WTC11 (cell line): ENCODE measurements around the gene PARD3B. TPM values are rescaled to one million over a fixed set of nuclear protein-coding genes. Genes with fewer than 3 reads are reported as not detected.

ENCODE experiments used
- ATAC-seq: fragments of 200-7000 bp; cut with Tn5 transposase; 2 replicates; pipeline ENCODE4 v1.10.0; 2021; ENCODE audit warnings: mild to moderate bottlenecking, moderate library complexity
- CTCF ChIA-PET: fragments of 300-600 bp; sonication (Branson Sonifier 250); formaldehyde crosslinking; loops from one replicate; lab custom pipeline; 2021; ENCODE audit warnings: antibody characterized with exemption; lab: Charles Lee
- POLR2A ChIA-PET: fragments of 350-600 bp; sonication (Branson Sonifier 250); formaldehyde crosslinking; loops from one replicate; lab custom pipeline; 2021; ENCODE audit warnings: antibody characterized with exemption; lab: Charles Lee
- DNase-seq: peaks from one replicate; pipeline ENCODE4 v3.0.0; 2021; ENCODE audit warnings: low spot score
- H3K27ac Mint-ChIP-seq: 2 replicates; pipeline ENCODE4 v1.8.0; 2021; ENCODE audit warnings: mixed read lengths
- H3K27me3 Mint-ChIP-seq: 2 replicates; pipeline ENCODE4 v1.8.0; 2021; ENCODE audit warnings: low read depth, mild to moderate bottlenecking, moderate library complexity, mixed read lengths
- H3K36me3 Mint-ChIP-seq: 2 replicates; pipeline ENCODE4 v1.8.0; 2021; ENCODE audit warnings: mixed read lengths
- H3K4me1 Mint-ChIP-seq: 2 replicates; pipeline ENCODE4 v1.8.0; 2022; ENCODE audit warnings: mixed read lengths
- H3K4me3 Mint-ChIP-seq: 2 replicates; pipeline ENCODE4 v1.8.0; 2021; ENCODE audit warnings: mild to moderate bottlenecking, moderate library complexity, mixed read lengths
- H3K9me3 Mint-ChIP-seq: 2 replicates; pipeline ENCODE4 v1.8.0; 2021; ENCODE audit warnings: mixed read lengths
- ARID4B ChIP-seq: sonication (generic); formaldehyde crosslinking; IDR thresholded peaks from 2 replicates; pipeline ENCODE4 v1.8.0; 2023; ENCODE audit warnings: missing genetic modification reagents, mild to moderate bottlenecking, borderline replicate concordance
- CREB1 ChIP-seq: sonication (generic); formaldehyde crosslinking; IDR thresholded peaks from 2 replicates; pipeline ENCODE4 v1.8.0; 2023; ENCODE audit warnings: mild to moderate bottlenecking, missing genetic modification reagents
- ETV6 ChIP-seq: sonication (generic); formaldehyde crosslinking; IDR thresholded peaks from 2 replicates; pipeline ENCODE4 v1.8.1; 2022; ENCODE audit warnings: mild to moderate bottlenecking, missing genetic modification reagents
- FOXJ3 ChIP-seq: sonication (generic); formaldehyde crosslinking; IDR thresholded peaks from 2 replicates; pipeline ENCODE4 v1.9.0; 2021; ENCODE audit warnings: missing genetic modification reagents, mild to moderate bottlenecking, borderline replicate concordance
- GABPB1 ChIP-seq: sonication (generic); formaldehyde crosslinking; IDR thresholded peaks from 2 replicates; pipeline ENCODE4 v1.8.1; 2023; ENCODE audit warnings: mild to moderate bottlenecking, missing genetic modification reagents
- GTF2I ChIP-seq: fragments of 250-450 bp; sonication (Bioruptor Pico); conservative IDR thresholded peaks from 2 replicates; pipeline ENCODE4 v1.4.0; 2021; ENCODE audit warnings: mild to moderate bottlenecking
- HMGA2 ChIP-seq: fragments of 250-450 bp; sonication (Bioruptor Pico); IDR thresholded peaks from 2 replicates; pipeline ENCODE4 v1.4.0; 2021; ENCODE audit warnings: mild to moderate bottlenecking, moderate library complexity
- JAZF1 ChIP-seq: fragments of 250-450 bp; sonication (Bioruptor Pico); IDR thresholded peaks from 2 replicates; pipeline ENCODE4 v1.9.0; 2021; ENCODE audit warnings: moderate library complexity, mild to moderate bottlenecking, inconsistent platforms
- JUN ChIP-seq: sonication (generic); formaldehyde crosslinking; IDR thresholded peaks from 2 replicates; pipeline ENCODE4 v1.8.0; 2023; ENCODE audit warnings: mild to moderate bottlenecking, missing genetic modification reagents
- MXD4 ChIP-seq: fragments of 250-450 bp; sonication (Bioruptor Pico); IDR thresholded peaks from 2 replicates; pipeline ENCODE4 v1.8.0; 2021; ENCODE audit warnings: mild to moderate bottlenecking, moderate library complexity, borderline replicate concordance
- NFE2L1 ChIP-seq: sonication (generic); formaldehyde crosslinking; IDR thresholded peaks from 2 replicates; pipeline ENCODE4 v1.8.1; 2023; ENCODE audit warnings: missing genetic modification reagents
- NFYB ChIP-seq: sonication (generic); formaldehyde crosslinking; conservative IDR thresholded peaks from 2 replicates; pipeline ENCODE4 v1.8.0; 2022; ENCODE audit warnings: low read depth, missing genetic modification reagents
- PRRX2 ChIP-seq: fragments of 250-450 bp; sonication (Bioruptor Pico); IDR thresholded peaks from 2 replicates; pipeline ENCODE4 v1.8.0; 2021; ENCODE audit warnings: mild to moderate bottlenecking
- STAT6 ChIP-seq: sonication (generic); formaldehyde crosslinking; conservative IDR thresholded peaks from 2 replicates; pipeline ENCODE4 v1.8.1; 2023; ENCODE audit warnings: mild to moderate bottlenecking, low read depth, missing genetic modification reagents, moderate library complexity
- TEAD1 ChIP-seq: sonication (generic); formaldehyde crosslinking; IDR thresholded peaks from 2 replicates; pipeline ENCODE4 v1.8.0; 2022; ENCODE audit warnings: mild to moderate bottlenecking, missing genetic modification reagents
- USF2 ChIP-seq: sonication (generic); formaldehyde crosslinking; IDR thresholded peaks from 2 replicates; pipeline ENCODE4 v1.8.1; 2023; ENCODE audit warnings: mild to moderate bottlenecking, missing genetic modification reagents, moderate library complexity
- ZNF396 ChIP-seq: fragments of 250-450 bp; sonication (Bioruptor Pico); IDR thresholded peaks from 2 replicates; pipeline ENCODE4 v1.8.0; 2021; ENCODE audit warnings: mild to moderate bottlenecking, moderate library complexity, borderline replicate concordance
- ZNF671 ChIP-seq: fragments of 250-450 bp; sonication (Bioruptor Pico); IDR thresholded peaks from 2 replicates; pipeline ENCODE4 v1.8.0; 2021; ENCODE audit warnings: mild to moderate bottlenecking
- total RNA-seq: library from RNA; stranded (reverse); gene quantifications from 3 replicates; pipeline ENCODE4 v1.2.3, GENCODE V29; 2021

Gene PARD3B
- total RNA-seq, 1 experiment from 2014 or later, result 5.6 TPM

- TF ChIP-seq JAZF1 (CRISPR knock-in tag) (no peak), HMGA2 (CRISPR knock-in tag) (no peak), PRRX2 (no peak), STAT6 (CRISPR knock-in tag) (no peak), ZNF396 (CRISPR knock-in tag) (no peak), NFE2L1 (CRISPR knock-in tag) (no peak), USF2 (CRISPR knock-in tag) (no peak), ETV6 (CRISPR knock-in tag) (no peak), GABPB1 (CRISPR knock-in tag) (no peak), JUN (CRISPR knock-in tag) (no peak), NFYB (CRISPR knock-in tag) (no peak), FOXJ3 (CRISPR knock-in tag) (no peak), ARID4B (no peak), TEAD1 (CRISPR knock-in tag) (no peak), GTF2I (CRISPR knock-in tag) (no peak), CREB1 (CRISPR knock-in tag) (no peak), MXD4 (no peak), ZNF671 (CRISPR knock-in tag) (no peak)
- H3K9me3 Mint-ChIP-seq, result peaks cover under 1% of the 10 kb centered on the region
- CTCF ChIA-PET, result interaction anchor here (1.1 kb wide), 1 partner anchor 99 kb away, joined by 3 read pairs; no protein-coding TSS in a partner anchor
- H3K27ac Mint-ChIP-seq, result no peak overlapping the region
- no peak for ATAC-seq
- H3K36me3 Mint-ChIP-seq, result no peaks in the 10 kb centered on the region; the same call in 1 of the 2 replicates
- no peak overlapping the region for H3K4me3 Mint-ChIP-seq
- H3K4me1 Mint-ChIP-seq, result peaks cover 3% of the 10 kb centered on the region; the same call in 1 of the 2 replicates
- H3K27me3 Mint-ChIP-seq, result no peaks in the 10 kb centered on the region
- POLR2A ChIA-PET, result no interaction called here
- DNase-seq, result no peak
Measured at GRCh38 chr2:205582366-205582765, 1037.1 kb downstream of the PARD3B start.

- Mint-ChIP-seq H3K9me3 (no peaks in the 10 kb centered on the region), H3K27ac (no peak overlapping the region), H3K36me3 (no peaks in the 10 kb centered on the region), H3K4me3 (no peak overlapping the region), H3K27me3 (no peaks in the 10 kb centered on the region), H3K4me1 (peaks cover 3% of the 10 kb centered on the region; the same call in 1 of the 2 replicates)
- POLR2A ChIA-PET, result no interaction called here
- no peak for ATAC-seq
- CTCF ChIA-PET, result no interaction called here
- no peak for TF ChIP-seq ARID4B
- TF ChIP-seq, all 79 proteins: peak for 0
- no peak for DNase-seq
Measured at GRCh38 chr2:205585449-205586383, 1040.4 kb downstream of the PARD3B start.
